A673 (cell line): ENCODE measurements around the gene RNF8.

ENCODE experiments used
- CTCF ChIP-seq: fragments of 300-800, 200-600 bp; sonication (generic); conservative IDR thresholded peaks from 2 replicates; pipeline ENCODE4 v1.5.1; 2017; ENCODE audit warnings: low read depth, mild to moderate bottlenecking, antibody characterized with exemption, low read length, moderate library complexity, mixed read lengths
- EZH2 ChIP-seq: fragments of 200-600 bp; sonication (generic); IDR thresholded peaks from 2 replicates; pipeline ENCODE4 v1.6.1; 2017; ENCODE audit warnings: borderline replicate concordance, low read depth, mild to moderate bottlenecking, mixed read lengths, antibody characterized with exemption, low read length; ENCODE audit not compliant: poor library complexity, severe bottlenecking

GRCh38 chr6:37366910-37367309 is 13.1 kb downstream of the RNF8 start:
- TF ChIP-seq CTCF (no peak), EZH2 (no peak)
